GM18526 (cell line): ENCODE measurements around the gene TEX2.

Source experiments
- POLR2A ChIP-seq: IDR thresholded peaks from 3 replicates; pipeline ENCODE4 v1.6.1; 2011; ENCODE audit not compliant: insufficient read length; ENCODE audit errors: extremely low read depth

Gene TEX2

DNA sequence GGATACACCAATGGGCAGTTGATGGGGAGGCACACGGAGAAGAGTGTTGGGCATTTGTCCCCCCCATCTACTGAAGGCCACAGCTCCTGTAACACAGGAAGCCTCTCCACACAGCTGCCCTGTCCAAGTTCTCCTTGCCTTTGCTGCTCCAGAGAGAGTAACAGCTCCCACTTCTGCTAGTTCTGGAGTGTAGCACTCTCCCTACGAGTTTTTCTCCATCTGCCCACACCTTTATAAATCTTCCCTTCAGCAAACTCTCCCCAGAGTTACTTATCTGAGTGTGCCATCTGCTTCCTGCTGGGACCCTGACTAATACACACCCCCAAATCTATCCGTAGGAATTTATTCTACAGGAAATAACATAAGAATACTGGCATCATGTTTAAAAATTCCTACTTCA is 90.5 kb downstream of the TEX2 start:
- no peak for TF ChIP-seq POLR2A

DNA sequence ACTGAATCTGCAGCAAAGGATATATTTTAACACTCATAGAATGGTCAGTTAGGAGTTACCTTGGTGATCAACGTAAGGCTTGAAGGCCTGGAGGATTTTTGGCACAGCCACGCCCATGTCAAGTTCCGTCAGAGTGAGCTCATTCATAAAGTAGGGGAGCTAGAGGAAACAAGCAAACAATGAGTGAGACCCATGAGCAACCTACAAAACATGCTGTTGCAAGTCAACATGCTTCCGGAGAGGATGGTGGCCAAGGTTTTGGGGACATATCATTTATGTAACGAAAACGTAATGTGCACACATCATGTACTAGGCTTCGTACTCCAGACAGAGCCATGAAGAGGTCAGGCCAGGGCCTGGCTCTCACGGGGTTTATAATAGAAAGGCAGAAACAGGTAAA is 92.0 kb downstream of the TEX2 start:
- no peak for TF ChIP-seq POLR2A

DNA sequence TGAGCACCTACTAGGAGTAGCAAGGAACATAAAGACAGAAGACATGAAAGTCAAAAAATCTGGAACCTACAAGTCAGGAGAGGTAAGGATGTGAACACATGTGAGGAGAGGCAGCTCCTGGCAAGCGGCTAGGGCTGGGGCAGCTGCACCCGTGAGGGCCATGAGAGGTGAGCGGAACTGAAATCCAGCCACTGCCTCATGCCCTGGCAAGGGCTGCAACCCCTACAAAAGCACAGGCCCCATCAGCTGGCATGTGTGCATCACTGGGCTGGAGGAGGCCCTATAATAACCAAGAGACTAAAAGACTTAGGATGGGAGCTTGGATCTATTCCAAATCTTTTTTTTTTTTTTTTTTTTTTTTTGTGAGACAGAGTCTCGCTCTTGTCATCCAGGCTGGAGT is 92.8 kb downstream of the TEX2 start:
- no peak for TF ChIP-seq POLR2A

DNA sequence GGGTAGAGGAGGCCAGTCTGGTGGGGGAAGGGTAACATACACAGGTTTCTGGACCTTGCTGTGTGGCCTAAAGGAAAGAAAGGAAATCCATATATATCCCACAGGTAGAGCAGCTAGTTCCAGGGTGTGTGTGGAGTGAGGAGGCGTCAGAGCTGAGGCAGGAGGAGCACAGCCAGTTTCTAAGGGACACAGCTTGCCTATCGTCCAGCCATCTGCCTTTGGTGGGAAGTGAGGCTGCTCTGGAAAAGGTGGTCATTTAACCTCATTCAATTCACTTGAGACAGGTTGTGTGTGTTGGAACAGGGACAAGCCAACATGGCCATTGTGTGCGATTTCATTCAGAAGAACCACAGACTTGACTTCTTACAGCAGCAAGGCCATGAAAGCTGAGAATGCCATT is 96.2 kb downstream of the TEX2 start:
- no peak for TF ChIP-seq POLR2A

DNA sequence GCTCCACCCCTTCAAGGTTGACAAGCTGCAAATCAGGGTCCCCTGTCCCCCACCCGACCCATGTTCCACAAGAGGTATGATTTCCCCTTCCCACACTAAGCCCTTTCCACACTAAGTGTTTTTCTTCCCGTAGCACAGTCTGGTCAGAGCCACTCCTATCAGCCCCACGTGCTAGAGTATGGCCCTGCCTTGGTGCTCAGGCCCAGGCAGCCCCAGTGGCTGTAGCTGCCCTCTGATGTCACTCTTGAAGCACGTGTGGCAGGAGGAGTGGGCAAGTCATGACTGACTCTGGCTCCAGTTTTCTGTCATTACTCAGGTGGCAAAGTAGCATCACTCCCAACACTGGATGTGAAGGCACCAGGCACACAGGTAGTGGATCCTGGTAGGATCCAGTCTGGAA is 97.7 kb downstream of the TEX2 start:
- TF ChIP-seq POLR2A, result no peak

DNA sequence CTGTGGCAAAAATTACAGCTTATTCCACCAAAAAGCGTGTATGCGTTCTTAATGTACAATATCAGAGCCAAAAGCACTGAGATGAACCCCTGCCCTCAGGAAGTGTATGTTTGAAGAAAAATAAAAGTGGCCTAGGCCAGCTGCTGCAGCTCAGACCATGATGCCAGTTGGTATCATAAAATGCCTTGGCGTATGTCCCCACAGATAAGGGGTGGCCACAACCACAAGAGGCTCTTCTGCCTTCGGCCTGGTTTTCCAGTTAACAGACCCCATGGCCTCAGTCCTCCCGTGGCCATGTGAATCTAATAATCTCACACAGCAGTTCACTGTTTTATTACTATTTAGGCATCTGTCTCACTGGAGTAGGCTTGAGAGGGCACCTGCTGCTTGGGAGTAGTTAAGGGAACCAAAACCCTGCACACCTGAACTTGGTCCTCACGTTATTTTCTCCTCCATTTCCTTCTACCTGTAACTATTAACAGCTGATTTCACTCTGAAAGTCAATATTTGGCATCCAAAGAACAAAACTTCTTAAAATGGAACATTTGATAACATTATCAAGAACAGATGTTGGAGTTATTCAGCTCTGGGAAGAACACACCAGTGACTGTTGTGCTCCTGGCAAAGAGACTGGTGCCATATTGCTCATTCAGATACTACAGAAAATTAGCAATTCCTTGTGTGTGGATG is 98.3 kb downstream of the TEX2 start:
- no peak for TF ChIP-seq POLR2A

DNA sequence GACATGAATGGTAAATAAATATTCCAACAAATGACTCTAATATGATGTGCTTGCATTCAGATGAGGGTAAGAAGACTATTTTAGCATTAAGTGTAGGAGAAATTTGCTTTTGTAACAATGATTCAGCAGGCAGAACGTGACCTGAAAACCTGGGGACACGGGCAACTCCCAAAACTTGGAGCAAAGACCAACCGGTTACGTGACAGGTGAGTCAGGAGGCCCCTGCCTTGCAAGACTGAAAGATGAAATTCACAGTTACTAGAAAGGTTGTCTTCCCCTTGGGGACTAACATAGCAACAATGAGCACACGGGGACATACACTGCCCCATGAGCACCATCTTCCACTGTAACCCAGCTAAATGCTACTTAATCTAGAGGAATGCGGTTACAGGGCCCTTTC is 99.6 kb downstream of the TEX2 start:
- no peak for TF ChIP-seq POLR2A

DNA sequence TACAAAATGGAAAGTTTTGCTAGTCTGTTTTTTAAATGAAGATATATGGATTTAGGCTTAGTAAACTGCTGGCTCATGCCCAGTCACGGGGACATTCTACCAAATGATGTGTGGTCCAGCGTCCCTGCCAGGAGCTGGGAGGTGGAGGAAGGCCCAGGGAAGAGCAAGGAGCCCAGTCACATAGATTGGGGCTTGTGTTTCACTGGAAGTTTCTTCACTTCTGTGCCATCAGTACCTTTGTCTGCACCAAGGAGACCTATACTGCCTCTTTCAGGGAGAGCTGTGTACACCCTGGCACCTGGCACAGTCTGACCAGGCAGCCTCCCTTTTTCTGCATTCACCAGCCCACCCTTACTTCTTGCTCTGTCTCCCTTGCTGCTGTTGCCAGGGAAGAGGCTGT is 100.5 kb downstream of the TEX2 start:
- no peak for TF ChIP-seq POLR2A

DNA sequence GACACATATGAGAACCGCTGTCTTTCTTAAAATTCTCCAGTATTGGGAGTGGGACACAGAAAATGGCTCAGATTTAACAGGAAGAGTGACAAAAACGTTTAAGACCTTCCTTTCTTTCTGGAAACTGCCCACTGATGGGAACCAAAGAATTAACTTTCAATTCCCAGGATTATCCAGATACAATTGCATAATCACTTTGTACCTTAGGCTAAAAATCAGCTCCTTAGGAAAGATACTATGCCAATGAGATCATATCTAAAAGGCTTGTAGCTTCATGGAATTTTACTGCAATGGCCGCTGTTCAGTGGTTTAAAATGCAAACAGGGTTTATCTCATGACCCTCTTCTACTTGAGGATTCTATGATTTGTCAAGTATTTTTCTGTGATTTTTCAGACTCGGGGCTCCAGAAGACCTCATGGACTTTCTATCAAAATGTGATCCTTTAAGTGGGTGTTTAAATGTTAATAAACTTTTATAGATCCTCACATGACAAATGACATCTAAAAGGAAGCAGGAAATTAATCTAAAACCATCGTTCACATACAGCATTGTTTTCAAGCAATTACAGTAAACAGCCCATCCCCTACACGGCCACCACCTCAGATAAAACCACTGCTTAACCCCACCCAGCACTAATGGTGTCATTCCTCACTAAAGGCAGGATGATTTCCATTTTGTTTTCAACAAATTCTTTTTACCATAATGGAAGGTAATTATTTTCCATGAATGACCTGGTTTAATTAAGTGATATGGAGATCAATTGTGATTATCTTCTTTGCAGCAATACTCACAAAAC is 101.5 kb downstream of the TEX2 start:
- no peak for TF ChIP-seq POLR2A

DNA sequence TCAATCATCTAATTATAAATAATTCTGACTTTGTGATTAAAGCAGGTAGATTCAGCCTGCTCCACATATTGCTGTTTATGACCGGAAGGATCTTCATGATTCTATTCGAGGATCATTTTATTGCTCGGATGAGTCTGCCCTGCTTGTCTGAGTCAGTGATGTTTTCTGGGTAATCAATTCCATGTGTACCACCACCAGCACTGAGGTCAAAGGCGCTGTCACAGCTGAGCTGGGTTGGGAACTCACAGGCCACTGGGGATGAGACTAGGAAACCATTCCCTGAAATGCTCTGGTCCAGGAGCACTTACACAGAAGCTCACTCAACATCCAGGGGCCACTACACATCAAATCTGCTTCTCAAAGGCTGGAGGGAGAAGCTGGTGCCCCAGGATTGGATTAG is 102.7 kb downstream of the TEX2 start:
- no peak for TF ChIP-seq POLR2A

DNA sequence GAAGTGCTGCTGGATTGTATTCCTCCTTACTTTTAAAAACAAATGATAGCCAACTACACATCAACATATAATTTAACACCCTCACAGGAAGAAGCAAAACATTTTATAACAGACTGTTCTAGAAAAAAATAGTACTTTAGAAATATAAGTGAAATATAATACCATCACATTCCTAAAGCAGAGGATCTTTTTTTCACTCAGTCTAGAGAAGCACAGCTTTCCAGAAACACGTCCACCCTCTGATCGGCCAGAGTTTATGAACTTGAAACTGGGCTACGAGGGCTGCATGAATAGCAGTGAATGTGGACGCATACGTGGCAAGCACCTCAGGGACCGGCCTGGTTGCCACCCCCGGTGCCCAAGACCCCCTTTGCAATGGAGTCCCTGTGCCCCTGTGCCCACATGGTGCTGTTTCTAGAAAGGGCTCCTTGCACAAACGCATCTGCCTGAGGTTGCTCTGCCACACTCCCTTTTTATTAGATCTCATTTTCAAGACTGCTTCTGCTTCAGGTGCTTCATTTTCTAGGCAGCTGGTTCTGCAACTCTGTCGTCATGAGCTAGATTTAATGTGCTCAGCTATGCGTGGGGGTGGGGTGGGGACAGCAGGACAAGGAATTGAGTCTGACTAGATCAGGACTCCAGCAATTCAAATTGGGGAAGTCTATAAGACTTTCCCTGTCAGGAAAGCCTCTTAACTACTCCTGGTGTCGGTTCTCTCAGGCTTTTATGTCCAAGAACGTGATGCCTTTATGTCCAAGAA is 104.0 kb downstream of the TEX2 start:
- TF ChIP-seq POLR2A, result no peak

DNA sequence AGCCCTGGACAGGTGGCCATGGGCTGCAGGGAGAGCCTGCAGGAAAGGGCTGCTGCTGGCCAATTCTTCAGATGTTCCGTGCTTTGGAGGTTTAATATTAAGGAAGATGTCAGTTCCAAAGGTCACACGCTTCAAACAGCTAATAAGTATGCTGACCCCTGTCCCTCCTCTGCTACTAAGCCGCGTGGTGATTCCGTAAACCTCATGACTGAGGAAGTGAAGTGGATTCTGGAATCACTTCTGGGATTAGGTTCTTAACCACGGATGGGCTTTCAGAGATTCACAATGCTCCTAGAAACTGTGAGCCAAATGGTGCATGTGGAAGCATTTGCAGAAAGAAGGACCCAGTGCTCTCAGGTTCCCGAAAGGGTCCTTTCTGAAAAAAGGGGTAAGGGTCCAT is 104.7 kb downstream of the TEX2 start:
- TF ChIP-seq POLR2A, result no peak

DNA sequence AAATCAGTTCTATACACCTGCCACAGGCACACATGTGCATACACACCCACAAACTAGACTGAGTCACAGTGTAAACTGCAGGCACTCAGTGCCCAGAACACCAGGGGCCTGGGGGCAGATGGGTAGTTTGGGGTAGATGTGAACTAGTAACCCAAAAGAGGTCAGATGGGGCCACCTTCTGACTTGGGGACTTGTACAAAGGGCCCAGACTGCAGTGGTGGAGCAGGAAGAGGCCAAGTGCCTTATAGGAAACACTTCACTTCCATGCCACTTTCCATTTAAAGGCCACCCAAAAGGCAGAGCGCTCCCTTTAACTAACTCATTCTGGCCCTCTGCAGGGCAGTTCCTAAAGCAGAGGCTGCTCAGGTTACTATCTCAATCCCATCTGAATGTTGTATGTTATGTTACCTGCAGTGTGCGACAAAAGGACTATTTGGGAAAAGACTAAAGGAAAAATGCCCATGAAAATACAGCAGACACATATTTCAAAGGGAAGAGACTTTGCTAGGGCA is 105.3 kb downstream of the TEX2 start:
- no peak for TF ChIP-seq POLR2A

DNA sequence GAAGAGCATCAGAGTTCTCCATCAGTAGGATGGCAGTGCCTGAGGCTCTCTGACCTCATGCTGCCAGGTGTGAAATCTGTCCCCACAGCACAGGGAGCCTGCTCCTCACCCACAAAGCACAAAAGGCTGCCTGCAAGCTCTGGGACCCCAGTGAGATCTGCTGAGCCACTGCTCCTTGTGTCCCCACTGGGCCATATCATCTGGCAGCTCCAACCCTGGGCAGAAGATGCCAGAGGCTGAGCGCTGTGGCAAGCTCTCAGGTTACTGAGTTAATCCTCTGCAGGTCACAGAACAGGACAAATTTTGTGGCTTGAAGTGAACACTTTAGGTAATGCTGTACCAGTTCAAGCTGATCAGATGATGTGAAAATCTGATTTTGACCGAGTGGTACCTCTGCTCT is 106.4 kb downstream of the TEX2 start:
- no peak for TF ChIP-seq POLR2A

DNA sequence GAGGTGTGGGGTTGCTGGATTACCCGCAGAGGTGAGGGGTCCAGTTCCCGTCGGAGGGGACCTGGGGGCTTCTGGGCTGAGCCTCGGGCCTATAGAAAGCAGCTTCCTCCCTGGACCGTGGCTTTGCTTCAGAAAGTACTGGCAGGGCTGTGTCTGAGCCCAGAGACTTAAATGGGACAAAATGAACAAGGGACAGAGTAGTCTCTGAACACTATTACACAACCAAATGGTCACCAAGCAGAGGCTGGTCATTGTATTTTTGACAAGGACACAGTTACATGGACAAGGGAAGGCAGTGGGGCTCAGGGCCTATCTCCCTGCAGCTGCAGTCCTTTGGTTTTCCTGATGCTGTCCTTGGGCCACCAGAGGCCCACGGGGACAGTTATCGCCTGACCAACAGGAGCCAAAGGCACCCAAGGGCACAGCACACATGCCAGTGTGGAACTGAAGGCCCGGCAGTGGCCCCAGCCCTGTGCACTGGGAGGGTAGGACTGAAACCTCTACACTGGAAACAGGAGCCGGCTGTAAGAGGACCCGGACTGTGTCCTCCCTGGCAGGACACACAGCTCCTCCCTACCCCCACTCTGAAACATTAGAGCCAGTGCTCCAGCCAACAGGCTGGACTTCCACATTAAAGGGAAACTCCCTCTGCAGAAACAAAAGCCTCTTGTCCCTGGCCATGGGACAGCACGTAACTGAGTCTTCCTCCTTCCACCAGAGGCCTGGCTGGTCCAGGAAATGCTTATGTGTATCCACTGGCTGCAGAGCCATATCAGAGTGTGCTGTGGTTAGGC is 107.1 kb downstream of the TEX2 start:
- TF ChIP-seq POLR2A, result no peak
